Bronchial epithelial cell (primary cell): Measurements from ENCODE around the gene BIRC6. TPM values are rescaled to one million over a fixed set of nuclear protein-coding genes. Genes with fewer than 3 reads are reported as not detected.

ENCODE experiments used
- DNase-seq: peaks from one replicate; pipeline ENCODE4 v3.0.0-alpha.2; 2010; ENCODE audit warnings: low read depth
- FAIRE-seq: peaks from 2 replicates; lab custom pipeline; 2011; peaks lifted over from hg19 to GRCh38; lab: Jason Lieb, UNC
- H3K27me3 ChIP-seq: 2 replicates; pipeline ENCODE4 v1.5.1; 2011; ENCODE audit warnings: low read length; ENCODE audit not compliant: control insufficient read depth, insufficient read depth
- H3K36me3 ChIP-seq: 2 replicates; pipeline ENCODE4 v1.5.1; 2011; ENCODE audit warnings: low read length; ENCODE audit not compliant: control insufficient read depth, insufficient read depth
- H3K4me3 ChIP-seq: 2 replicates; pipeline ENCODE4 v1.5.1; 2011; ENCODE audit warnings: mild to moderate bottlenecking, low read depth, low read length, control low read depth
- CTCF ChIP-seq: IDR thresholded peaks from 2 replicates; pipeline ENCODE4 v1.5.1; 2011; ENCODE audit warnings: mild to moderate bottlenecking, moderate library complexity, low read length, control low read depth, inconsistent platforms; ENCODE audit not compliant: insufficient read depth, severe bottlenecking
- total RNA-seq: library from RNA; depleted of rRNA; stranded (reverse); fragments of >200 nt; gene quantifications from 2 replicates; pipeline ENCODE4 v1.2.1, GENCODE V29; 2014

BIRC6 gene
- total RNA-seq, 1 donor from 2014 or later: 119 TPM

GRCh38 chr2:32504877-32505478 lies 148.2 kb downstream of the BIRC6 start:
- Histone ChIP-seq H3K27me3 (no peaks in the 10 kb centered on the region), H3K36me3 (peaks cover 7% of the 10 kb centered on the region), H3K4me3 (no peak overlapping the region)
- TF ChIP-seq CTCF: no peak
- FAIRE-seq: no peak
- no peak for DNase-seq

- peaks cover 7% of the 10 kb centered on the region for H3K36me3 ChIP-seq
- DNase-seq (no peak), FAIRE-seq (no peak)
- no peak overlapping the region for H3K4me3 ChIP-seq
- TF ChIP-seq CTCF: no peak
- H3K27me3 ChIP-seq: no peaks in the 10 kb centered on the region
Measured at GRCh38 chr2:32506446-32506845, 149.6 kb downstream of the BIRC6 start.

GRCh38 chr2:32514946-32515345 lies 158.1 kb downstream of the BIRC6 start:
- no peak for FAIRE-seq
- no peaks in the 10 kb centered on the region for H3K27me3 ChIP-seq
- H3K4me3 ChIP-seq: no peak overlapping the region
- no peak for TF ChIP-seq CTCF
- H3K36me3 ChIP-seq: peaks cover 4% of the 10 kb centered on the region
- no peak for DNase-seq

GRCh38 chr2:32516567-32516966 lies 159.7 kb downstream of the BIRC6 start:
- no peak for FAIRE-seq
- Histone ChIP-seq H3K4me3 (no peak overlapping the region), H3K36me3 (peaks cover 4% of the 10 kb centered on the region), H3K27me3 (no peaks in the 10 kb centered on the region)
- no peak for DNase-seq
- TF ChIP-seq CTCF: no peak

GRCh38 chr2:32522770-32523169 lies 165.9 kb downstream of the BIRC6 start:
- FAIRE-seq: no peak

More at GRCh38 chr2:32522770-32523169, 165.9 kb downstream of the BIRC6 start:
- no peak for TF ChIP-seq CTCF
- no peak for DNase-seq
- H3K4me3 ChIP-seq: no peak overlapping the region
- no peaks in the 10 kb centered on the region for H3K27me3 ChIP-seq
- H3K36me3 ChIP-seq: peaks cover 3% of the 10 kb centered on the region
